Nucleus accumbens (tissue), 56 donors: ENCODE measurements around the gene UQCR11.

Experiments used
- DNase-seq, 56 donors: peaks; one replicate each; lab custom pipeline; 2025; lab: John Stamatoyannopoulos, UW

The UQCR11 gene

GRCh38 chr19:1572795-1573194 is 32.5 kb downstream of the UQCR11 start:
- no peak for DNase-seq

GRCh38 chr19:1571358-1571757 is 33.9 kb downstream of the UQCR11 start:
- no peak for DNase-seq

- no peak for DNase-seq
Observed at GRCh38 chr19:1570836-1571235, 34.4 kb downstream of the UQCR11 start.

GRCh38 chr19:1569997-1570396 is 35.3 kb downstream of the UQCR11 start:
- no peak for DNase-seq

DNA sequence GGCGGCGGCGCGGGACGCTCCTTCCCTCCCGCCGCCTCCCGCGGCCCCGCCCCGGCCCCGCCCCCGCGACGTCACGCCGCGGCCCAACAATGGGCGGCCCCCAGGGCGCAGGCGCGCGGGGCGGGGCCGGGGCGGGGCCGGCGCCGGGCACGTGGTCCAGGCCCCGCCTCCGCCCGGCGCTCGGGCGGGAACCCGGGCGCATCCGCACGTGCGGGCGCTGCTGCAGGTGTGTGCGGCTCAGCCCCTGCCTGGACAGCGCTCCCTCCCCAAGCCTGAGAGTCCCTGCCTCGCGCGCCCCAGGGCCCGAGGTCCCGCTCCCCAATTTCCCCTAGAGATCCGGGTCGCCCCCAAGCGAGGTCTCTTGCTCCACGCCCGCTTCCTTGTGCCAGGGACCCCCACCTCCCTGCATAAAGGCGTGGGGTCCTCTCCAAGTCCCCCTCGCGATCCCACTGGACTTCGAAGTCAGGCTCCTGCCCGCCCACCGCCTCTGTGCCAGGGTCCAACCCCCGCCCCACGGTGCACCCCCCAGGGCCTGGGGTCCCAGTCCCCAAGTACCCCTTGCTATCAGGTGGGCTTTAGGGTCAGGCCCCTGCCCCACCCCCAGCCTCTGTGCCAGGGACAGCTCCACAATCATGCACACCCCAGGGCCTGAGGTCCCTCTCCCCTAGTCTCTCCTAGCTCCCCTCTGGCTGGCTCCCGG is 36.8 kb downstream of the UQCR11 start, which contains the start of gene MEX3D:
TSS of gene MEX3D (minus strand) at position 6 of the 700 bp plus-strand sequence. CDS start 267 bp downstream, outside the sequence.
- peak in 44 of 56 donors; percentile 3 to 80 (median 34) for DNase-seq

DNA sequence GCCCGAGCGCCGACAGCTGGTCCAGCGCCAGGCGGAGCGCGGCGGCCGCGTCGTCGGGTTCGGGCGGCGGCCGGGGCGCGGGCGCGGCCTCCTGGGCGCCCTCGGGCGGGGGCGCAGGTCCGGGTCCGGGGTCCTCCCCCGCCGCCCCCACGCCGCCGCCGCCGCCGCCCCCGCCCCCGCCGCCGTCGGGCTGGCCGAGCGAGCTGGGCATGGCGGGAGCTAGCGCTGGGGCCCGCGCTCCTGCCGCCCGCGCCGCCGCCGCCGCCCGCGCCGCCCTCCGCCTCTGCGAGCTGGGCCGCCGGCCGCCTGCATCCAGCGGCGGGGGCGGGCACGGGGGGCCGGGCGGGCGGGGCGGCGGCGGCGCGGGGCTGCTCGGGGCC is 37.4 kb downstream of the UQCR11 start:
- no peak for DNase-seq

GRCh38 chr19:1567116-1567847 is 38.0 kb downstream of the UQCR11 start:
- DNase-seq: peak in 11 of 56 donors; percentile 16 to 61 (median 50)

- DNase-seq: peak in 55 of 56 donors; percentile 30 to 93 (median 83)
Observed at GRCh38 chr19:1566392-1567115, 38.7 kb downstream of the UQCR11 start.

DNA sequence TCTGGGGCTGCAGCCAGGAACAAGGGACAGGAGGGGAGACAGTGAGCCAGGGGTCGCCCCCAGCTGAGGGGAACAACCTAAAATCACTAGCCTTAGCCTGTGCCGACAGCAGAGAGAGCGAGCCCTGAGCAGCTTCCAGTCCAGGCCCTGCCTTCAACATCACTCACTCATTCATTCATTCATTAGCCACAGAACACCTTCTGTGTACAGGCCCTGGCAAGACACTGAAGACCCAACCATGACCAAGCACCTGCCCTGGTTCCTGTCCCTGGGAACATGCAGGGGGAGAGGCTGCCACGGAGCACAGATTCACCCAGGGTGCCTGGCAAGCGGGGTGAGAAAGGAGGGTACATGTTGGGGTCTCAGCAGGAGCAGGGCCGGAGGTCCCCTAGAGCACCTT is 42.0 kb downstream of the UQCR11 start:
- no peak for DNase-seq

- no peak for DNase-seq
Observed at GRCh38 chr19:1561236-1561842, 43.9 kb downstream of the UQCR11 start.

- DNase-seq: no peak
Observed at GRCh38 chr19:1560286-1560882, 44.9 kb downstream of the UQCR11 start.

- DNase-seq: no peak
Observed at GRCh38 chr19:1558552-1558951, 46.7 kb downstream of the UQCR11 start.

DNA sequence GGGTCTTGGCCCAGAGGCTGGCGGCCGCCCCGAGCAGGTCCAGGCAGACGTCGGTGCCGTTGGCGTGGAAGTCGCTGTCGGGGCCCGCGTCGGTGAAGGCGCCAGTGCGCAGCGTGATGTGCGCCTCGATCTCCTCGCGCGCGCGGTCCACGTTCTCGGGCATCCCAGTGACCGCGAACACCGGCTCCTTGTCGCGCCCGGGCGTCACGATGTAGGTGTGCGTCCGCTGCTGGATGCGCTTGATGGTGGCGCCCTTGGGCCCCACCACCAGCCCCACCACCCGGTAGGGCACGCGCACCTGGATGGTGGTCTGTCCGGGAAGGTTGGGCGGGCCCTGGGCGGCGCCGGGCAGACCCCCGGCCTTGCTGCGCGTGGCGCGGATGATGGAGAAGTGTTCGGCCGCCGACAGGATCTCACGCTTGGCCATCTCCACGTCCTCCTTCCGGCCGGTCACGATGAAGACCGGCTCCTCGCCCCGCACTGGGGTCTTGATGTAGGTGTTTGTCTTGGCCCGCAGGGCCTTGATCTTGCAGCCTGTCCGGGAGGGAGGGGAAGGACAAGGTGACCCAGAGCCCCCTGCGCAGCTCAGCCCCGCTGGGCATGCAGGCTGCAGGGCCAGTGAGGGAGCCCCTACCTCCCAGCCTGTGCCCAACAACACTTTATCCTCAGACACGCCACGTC is 48.7 kb downstream of the UQCR11 start:
- no peak for DNase-seq

GRCh38 chr19:1555487-1556389 is 49.5 kb downstream of the UQCR11 start:
- DNase-seq: no peak

DNA sequence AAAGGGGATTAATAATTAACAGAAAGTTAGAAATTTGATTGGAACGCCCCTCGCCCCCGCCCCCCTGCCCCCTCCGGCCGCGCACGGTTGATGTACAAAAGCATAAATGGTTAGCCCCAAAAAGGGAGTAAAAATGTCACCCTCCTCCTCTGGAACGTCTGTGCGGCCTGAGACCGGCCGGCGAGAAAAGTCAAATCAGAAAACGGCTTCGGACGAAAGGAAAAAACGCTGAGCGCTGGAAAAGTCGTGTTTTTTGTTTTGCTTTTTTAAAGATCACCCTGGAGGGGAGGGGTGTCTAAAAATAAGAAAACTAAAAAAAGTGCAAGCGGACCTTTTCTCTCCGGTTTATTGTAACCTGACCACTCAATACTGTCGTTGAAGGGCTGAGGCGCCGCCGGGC is 50.3 kb downstream of the UQCR11 start:
- DNase-seq: no peak

- DNase-seq: no peak
Observed at GRCh38 chr19:1553415-1553814, 51.8 kb downstream of the UQCR11 start.

GRCh38 chr19:1551068-1552040 is 53.9 kb downstream of the UQCR11 start:
- DNase-seq: no peak
